ENCODE data around the gene TMEM91. TPM values are rescaled to one million over a fixed set of nuclear protein-coding genes. Genes with fewer than 3 reads are reported as not detected.

Gene TMEM91
- total and polyA plus RNA-seq, 9 of the 15 experiments (the other 6 are each of a cell fraction or from before 2014, with no cell fraction given), result 1.2 to 5.2 (median 2.7) TPM

GRCh38 chr19:41402010-41402409 lies 25.7 kb downstream of the TMEM91 start:
- no peaks in the 10 kb centered on the region for H4K20me1 ChIP-seq (replicated peaks; ENCODE audit: control insufficient read depth, insufficient read depth, low read length)
- H3K4me1 ChIP-seq (replicated peaks in 1 of 2; ENCODE audit: control insufficient read depth in 2 of 2, insufficient read depth in 2 of 2, low read length in 2 of 2), result peaks cover 5 to 6% of the 10 kb centered on the region in 2 experiments; a peak in 3 of 5 replicates
- no peaks in the 10 kb centered on the region for H3K36me3 ChIP-seq (ENCODE audit: control insufficient read depth, insufficient read depth, low read length)
- CTCF ChIA-PET (ENCODE audit: low intra/inter-chr PET ratio), result no interaction called here
- H3K9ac ChIP-seq (ENCODE audit: insufficient read depth in 1 of 2, low read depth in 2 of 2, low read length in 2 of 2), result no peak overlapping the region
- H3K27ac ChIP-seq (ENCODE audit: extremely low read depth, low read depth, low read length), result no peak overlapping the region
- H3K4me3 ChIP-seq, result no peak overlapping the region
- ATAC-seq, result no peak
- no peaks in the 10 kb centered on the region for H3K9me3 ChIP-seq (replicated peaks; ENCODE audit: control insufficient read depth, insufficient read depth, low read depth, low read length)
- no peak overlapping the region for H3K4me2 ChIP-seq (ENCODE audit: insufficient read depth, low read length)
- no peak for FAIRE-seq
- no peak for TF ChIP-seq ZNF23 (CRISPR knock-in tag; IDR thresholded peaks at IDR 0.05)
- TF ChIP-seq SRSF7 (optimal IDR thresholded peaks at IDR 0.05; ENCODE audit: low read depth, low read length), result no peak
- no peak for TF ChIP-seq ZNF398 (CRISPR knock-in tag; IDR thresholded peaks at IDR 0.05)
- no peak for TF ChIP-seq BCOR (IDR thresholded peaks at IDR 0.05)
- TF ChIP-seq CREB3L1 (IDR thresholded peaks at IDR 0.05; ENCODE audit: borderline replicate concordance, low read depth), result no peak
- TF ChIP-seq ZC3H4 (CRISPR knock-in tag; IDR thresholded peaks at IDR 0.05; ENCODE audit: borderline replicate concordance), result no peak
- TF ChIP-seq ZFP91 (CRISPR knock-in tag; IDR thresholded peaks at IDR 0.05), result no peak
- no peak for TF ChIP-seq ARHGAP35 (IDR thresholded peaks at IDR 0.05; ENCODE audit: partially characterized antibody)
- no peak for TF ChIP-seq SMAD2 (IDR thresholded peaks at IDR 0.05; ENCODE audit: low read depth, low read length)
- no peak for TF ChIP-seq ZNF140 (CRISPR knock-in tag; IDR thresholded peaks at IDR 0.05)
- no peak for TF ChIP-seq NFXL1 (CRISPR knock-in tag; IDR thresholded peaks at IDR 0.05)
- TF ChIP-seq RBM25 (IDR thresholded peaks at IDR 0.05; ENCODE audit: low read depth, low read length, severe bottlenecking), result no peak
- DNase-seq (ENCODE audit: extremely low read depth in 1 of 4, low spot score in 3 of 4), result no peak
- H3K79me2 ChIP-seq (ENCODE audit: control insufficient read depth, insufficient read depth, low read length), result peaks cover 19% of the 10 kb centered on the region
- in situ Hi-C loops (cut with MboI) (no loop called here), intact Hi-C loops (cut with micrococcal nuclease) (no loop called here)
- H3K9me1 ChIP-seq (ENCODE audit: control insufficient read depth, insufficient read depth, low read length), result no peaks in the 10 kb centered on the region
- 55% methylated on average over 3 of the region's 3 CpGs for WGBS (ENCODE audit: insufficient coverage, low coverage, missing lambda C conversion rate)
- H3K27me3 ChIP-seq (ENCODE audit: control insufficient read depth in 2 of 2, insufficient read depth in 2 of 2, low read length in 2 of 2), result no peaks in the 10 kb centered on the region
- POLR2A ChIA-PET, result interaction anchor here (0.6 kb wide), 1 partner anchor 23 kb away, joined by 3 read pairs; no protein-coding TSS in a partner anchor
- no TSS peak for BruUV-seq (replicated peaks)
- no peak overlapping the region for H2AFZ ChIP-seq (ENCODE audit: low read depth, low read length)

All from K562 (cell line).